GM12878 (cell line): ENCODE results near the gene GPR141. TPM values are rescaled to one million over a fixed set of nuclear protein-coding genes. Genes with fewer than 3 reads are reported as not detected.

ENCODE experiments used
- ATAC-seq: fragments of 200-7000 bp; cut with Tn5 transposase; 3 replicates; pipeline ENCODE4 v1.9.1; 2020; ENCODE audit warnings: mild to moderate bottlenecking, moderate library complexity
- BruUV-seq: library from RNA; stranded (reverse); fragments of 400-500 nt; replicated peaks from 2 replicates; lab custom pipeline; 2021; lab: Mats Ljungman, UMichigan
- CTCF ChIA-PET: fragments of 300-600 bp; sonication (Branson Sonifier 250); formaldehyde crosslinking; extraction: SDS; loops from one replicate; lab custom pipeline; 2021; ENCODE audit warnings: inconsistent platforms; lab: Yijun Ruan, JAX
- POLR2A ChIA-PET: fragments of 350-600 bp; formaldehyde crosslinking; extraction: SDS; loops from one replicate; lab custom pipeline; 2021; ENCODE audit warnings: inconsistent platforms; lab: Charles Lee
- RAD21 ChIA-PET: fragments of 300-600 bp; sonication (Branson Sonifier 250); formaldehyde crosslinking; loops from one replicate; lab custom pipeline; 2023; ENCODE audit warnings: antibody characterized with exemption; ENCODE audit not compliant: unreplicated experiment; lab: Charles Lee
- SMC1A ChIA-PET: fragments of 300-600 bp; sonication (Branson Sonifier 250); formaldehyde crosslinking; loops from one replicate; lab custom pipeline; 2023; ENCODE audit not compliant: unreplicated experiment, uncharacterized antibody; lab: Charles Lee
- DNase-seq: peaks from one replicate; pipeline ENCODE4 v3.0.0-alpha.2; 2011; ENCODE audit warnings: low read depth, low spot score
- FAIRE-seq: peaks from 3 replicates; lab custom pipeline; 2011; peaks lifted over from hg19 to GRCh38; lab: Jason Lieb, UNC
- H2AFZ ChIP-seq: 2 replicates; pipeline ENCODE4 v1.6.0; 2011; ENCODE audit warnings: low read depth, low read length, control low read depth; ENCODE audit not compliant: control insufficient read depth
- H3K27ac ChIP-seq: 2 replicates; pipeline ENCODE4 v1.5.1; 2011; ENCODE audit warnings: control low read depth; ENCODE audit not compliant: control insufficient read depth, insufficient read depth
- H3K27me3 ChIP-seq, 2 experiments: replicated peaks in 1 of 2; 2 replicates each; pipeline versions ENCODE4 v1.6.0 to v1.6.1; 2011; ENCODE audit warnings: low read length in 1 of 2; ENCODE audit not compliant: control insufficient read depth in 2 of 2, insufficient read depth in 2 of 2
- H3K36me3 ChIP-seq, 2 experiments: 2 replicates each; pipeline ENCODE4 v1.5.1; 2011; ENCODE audit warnings: low read length in 1 of 2; ENCODE audit not compliant: control insufficient read depth in 2 of 2, insufficient read depth in 2 of 2
- H3K4me1 ChIP-seq: 2 replicates; pipeline ENCODE4 v1.6.1; 2011; ENCODE audit warnings: mild to moderate bottlenecking, low read length, moderate library complexity, mixed read lengths; ENCODE audit not compliant: control insufficient read depth, insufficient read depth
- H3K4me2 ChIP-seq: 2 replicates; pipeline ENCODE4 v1.6.0; 2011; ENCODE audit warnings: control low read depth; ENCODE audit not compliant: control insufficient read depth, insufficient read depth
- H3K4me3 ChIP-seq: fragments of 200-600 bp; sonication (generic); 2 replicates; pipeline ENCODE4 v1.5.1; 2016
- H3K79me2 ChIP-seq: 2 replicates; pipeline ENCODE4 v1.6.0; 2011; ENCODE audit warnings: low read length; ENCODE audit not compliant: control insufficient read depth, insufficient read depth
- H3K9ac ChIP-seq: 2 replicates; pipeline ENCODE4 v1.8.0; 2011; ENCODE audit warnings: low read length, control low read depth, mixed read lengths; ENCODE audit not compliant: control insufficient read depth, insufficient read depth
- H3K9me3 ChIP-seq: replicated peaks from 3 replicates; pipeline ENCODE4 v1.5.1; 2011; ENCODE audit warnings: mild to moderate bottlenecking, low read length; ENCODE audit not compliant: control insufficient read depth, insufficient read depth
- H4K20me1 ChIP-seq: 2 replicates; pipeline ENCODE4 v1.6.0; 2011; ENCODE audit not compliant: control insufficient read depth, insufficient read depth
- CEBPB ChIP-seq, 2 experiments: fragments of 150-350 bp in 1 of 2; IDR thresholded peaks; 2 replicates each; pipeline ENCODE4 v1.6.1; 2012 to 2014; ENCODE audit warnings: low read depth in 2 of 2, low read length in 2 of 2, borderline replicate concordance in 1 of 2, inconsistent platforms in 1 of 2
- CHD1 ChIP-seq: IDR thresholded peaks from 2 replicates; pipeline ENCODE4 v1.6.1; 2012; ENCODE audit warnings: low read depth, low read length, improper control_type of control experiment
- CREM ChIP-seq: IDR thresholded peaks from 2 replicates; pipeline ENCODE4 v1.6.1; 2014; ENCODE audit warnings: antibody characterized with exemption, low read depth
- HCFC1 ChIP-seq: fragments of 150-350 bp; IDR thresholded peaks from 2 replicates; pipeline ENCODE4 v1.6.1; 2014; ENCODE audit warnings: low read length
- IKZF1 ChIP-seq: fragments of 450-650 bp; conservative IDR thresholded peaks from 2 replicates; pipeline ENCODE4 v1.6.1; 2017; ENCODE audit warnings: antibody characterized with exemption, mild to moderate bottlenecking
- IKZF2 ChIP-seq, 2 experiments: fragments of 450-650 bp; IDR thresholded peaks; 2 replicates each; pipeline ENCODE4 v1.6.1; 2017; ENCODE audit warnings: mild to moderate bottlenecking in 2 of 2, moderate library complexity in 2 of 2
- JUND ChIP-seq: IDR thresholded peaks from 2 replicates; pipeline ENCODE4 v1.6.1; 2012; ENCODE audit warnings: low read depth, mild to moderate bottlenecking, low read length, improper control_type of control experiment, moderate library complexity
- KLF5 ChIP-seq: fragments of 450-650 bp; IDR thresholded peaks from 2 replicates; pipeline ENCODE4 v1.6.1; 2014; ENCODE audit warnings: mild to moderate bottlenecking; ENCODE audit not compliant: partially characterized antibody
- NBN ChIP-seq: fragments of 450-650 bp; IDR thresholded peaks from 2 replicates; pipeline ENCODE4 v1.6.1; 2016
- SIX5 ChIP-seq: IDR thresholded peaks from 2 replicates; pipeline ENCODE4 v1.6.1; 2011; ENCODE audit warnings: mild to moderate bottlenecking, low read depth, low read length, moderate library complexity; ENCODE audit not compliant: severe bottlenecking
- SREBF1 ChIP-seq: IDR thresholded peaks from 2 replicates; pipeline ENCODE4 v1.6.1; 2012; ENCODE audit warnings: mild to moderate bottlenecking, low read length
- ZNF217 ChIP-seq: fragments of 450-650 bp; IDR thresholded peaks from 2 replicates; pipeline ENCODE4 v1.6.1; 2017; ENCODE audit warnings: antibody characterized with exemption, mild to moderate bottlenecking
- ZNF384 ChIP-seq: IDR thresholded peaks from 2 replicates; pipeline ENCODE4 v1.6.1; 2012; ENCODE audit warnings: low read depth, mild to moderate bottlenecking, low read length, improper control_type of control experiment, borderline replicate concordance
- WGBS: methylation state at CpG from one replicate; pipeline ENCODE4 v1.1.6; 2016; ENCODE audit warnings: low lambda C conversion rate; ENCODE audit not compliant: insufficient replicate concordance, insufficient coverage; ENCODE audit errors: missing lambda C conversion rate; 5-methylcytosine and 5-hydroxymethylcytosine counted together
- in situ Hi-C: fragments of 300-500 bp; cut with MboI; formaldehyde crosslinking; loops from 9 replicates; pipeline ENCODE4 v1.14.3; 2018; ENCODE audit warnings: mixed read lengths
- intact Hi-C: fragments of 100-400 bp; cut with micrococcal nuclease; formaldehyde crosslinking; loops from one replicate; pipeline ENCODE4 v1.14.2; 2022; ENCODE audit not compliant: unreplicated experiment
- polyA plus RNA-seq, 11 experiments: library from polyadenylated mRNA; depleted of rRNA in 4 of 11; unstranded in 6 of 11; stranded (reverse) in 5 of 11; fragments of >200 nt; fragmentation: Nextera tagmentation in 4 of 11; fragmentation: Illumina TruSeq in 1 of 11; extraction: Ambion mirVana in 4 of 11; extraction: Trizol in 1 of 11; gene quantifications; 1 replicate in 1 of 11; 2 replicates in 10 of 11; pipeline versions ENCODE4 v1.2.1 to v1.2.3, GENCODE V29; 2011 to 2016; ENCODE audit warnings: inconsistent platforms in 2 of 11, missing spikeins in 2 of 11, low read depth in 1 of 11
- total RNA-seq, 4 experiments: library from RNA; depleted of rRNA in 3 of 4; stranded (reverse); fragments of >200 nt in 3 of 4; fragmentation: Illumina TruSeq in 1 of 4; extraction: Trizol in 1 of 4; gene quantifications; 2 replicates each; pipeline versions ENCODE4 v1.2.1 to v1.2.3, GENCODE V29; 2013 to 2021
- TF ChIP-seq, protein P1 (sequence below): fragments of 450-650 bp; conservative IDR thresholded peaks from 2 replicates; pipeline ENCODE4 v1.6.1; 2017; ENCODE audit warnings: mild to moderate bottlenecking, moderate library complexity
- TF ChIP-seq, protein P2 (sequence below): fragments of 450-650 bp; IDR thresholded peaks from 2 replicates; pipeline ENCODE4 v1.6.1; 2017; ENCODE audit warnings: borderline replicate concordance

GPR141 gene
- total and polyA plus RNA-seq, 10 of the 15 experiments (the other 5 are each of a cell fraction or from before 2014, with no cell fraction given), result 0.56 to 3.9 (median 1.2) TPM

DNA sequence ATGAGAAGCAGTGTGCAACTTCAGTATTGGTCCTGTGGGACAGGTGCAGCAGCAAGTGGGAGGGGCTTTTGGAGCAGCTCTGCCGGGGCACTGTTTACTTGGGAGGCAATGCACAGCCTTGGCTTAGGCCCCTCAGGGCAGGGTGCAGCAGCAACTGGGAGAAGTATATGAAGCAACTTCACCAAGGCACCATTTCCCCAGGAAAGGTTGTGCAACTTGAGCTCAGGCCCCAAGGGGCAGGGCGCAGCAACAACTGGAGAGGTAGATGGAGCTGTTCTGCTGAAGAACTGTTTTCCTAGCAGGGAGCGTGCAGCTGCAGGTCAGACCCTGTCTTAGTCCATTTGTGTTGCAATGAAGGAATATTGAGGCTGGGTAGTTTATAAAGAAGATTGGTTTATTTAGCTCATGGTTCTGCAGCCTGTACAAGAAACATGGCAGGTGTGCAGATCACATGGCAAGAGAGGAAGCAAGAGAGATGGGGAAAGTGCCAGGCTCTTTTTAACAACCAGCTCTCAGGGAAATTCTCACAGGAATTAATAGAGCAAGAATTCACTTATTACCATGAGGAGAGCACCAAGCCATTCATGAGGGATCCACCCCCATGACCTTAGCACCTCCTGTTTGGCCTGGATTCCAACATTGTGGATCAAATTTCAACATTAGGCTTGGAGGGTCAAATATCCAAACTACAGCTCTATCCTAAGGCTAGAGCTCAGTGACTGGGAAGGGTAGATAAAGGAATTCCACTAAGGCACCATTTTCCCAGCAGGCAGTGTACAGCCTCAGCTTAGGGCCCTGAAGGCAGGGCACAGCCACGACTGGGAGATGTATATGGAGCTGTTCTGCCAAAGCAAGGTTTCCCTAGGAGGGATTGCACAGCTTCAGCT lies 10.9 kb downstream of the GPR141 start (continued):
- TF ChIP-seq JUND (no peak), ZNF217 (no peak), CHD1 (no peak), SREBF1 (no peak), SIX5 (no peak)
- TF ChIP-seq, protein P1, sequence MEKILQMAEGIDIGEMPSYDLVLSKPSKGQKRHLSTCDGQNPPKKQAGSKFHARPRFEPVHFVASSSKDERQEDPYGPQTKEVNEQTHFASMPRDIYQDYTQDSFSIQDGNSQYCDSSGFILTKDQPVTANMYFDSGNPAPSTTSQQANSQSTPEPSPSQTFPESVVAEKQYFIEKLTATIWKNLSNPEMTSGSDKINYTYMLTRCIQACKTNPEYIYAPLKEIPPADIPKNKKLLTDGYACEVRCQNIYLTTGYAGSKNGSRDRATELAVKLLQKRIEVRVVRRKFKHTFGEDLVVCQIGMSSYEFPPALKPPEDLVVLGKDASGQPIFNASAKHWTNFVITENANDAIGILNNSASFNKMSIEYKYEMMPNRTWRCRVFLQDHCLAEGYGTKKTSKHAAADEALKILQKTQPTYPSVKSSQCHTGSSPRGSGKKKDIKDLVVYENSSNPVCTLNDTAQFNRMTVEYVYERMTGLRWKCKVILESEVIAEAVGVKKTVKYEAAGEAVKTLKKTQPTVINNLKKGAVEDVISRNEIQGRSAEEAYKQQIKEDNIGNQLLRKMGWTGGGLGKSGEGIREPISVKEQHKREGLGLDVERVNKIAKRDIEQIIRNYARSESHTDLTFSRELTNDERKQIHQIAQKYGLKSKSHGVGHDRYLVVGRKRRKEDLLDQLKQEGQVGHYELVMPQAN, result no peak

DNA sequence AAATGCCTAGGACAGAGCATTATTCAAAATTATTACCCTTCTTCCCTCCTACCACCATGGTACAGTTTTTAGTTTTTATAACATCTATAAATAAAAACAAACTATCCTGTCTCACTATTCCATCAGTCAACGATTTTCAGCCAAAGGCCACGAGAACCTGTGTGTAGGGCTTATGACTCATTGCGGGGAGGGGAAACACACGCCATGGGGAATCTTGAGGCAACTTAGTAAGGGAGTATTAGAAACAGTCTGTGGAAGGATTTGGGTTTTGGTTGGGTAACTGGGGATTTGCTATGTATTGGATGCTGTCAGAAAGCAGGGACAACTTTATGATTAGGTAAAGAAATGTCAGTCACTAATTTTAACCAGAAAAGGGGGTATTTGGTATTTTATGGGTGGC lies 14.7 kb downstream of the GPR141 start:
- RAD21 ChIA-PET, result interaction anchor here (0.9 to 1.6 kb wide), 6 partner anchors 10 to 117 kb away, joined by 3 to 6 read pairs (median 4); partner anchors contain the start of gene GPR141
- H3K36me3 ChIP-seq, result no peaks in the 10 kb centered on the region; a peak in 1 of 4 replicates
- POLR2A ChIA-PET, result interaction anchor here (0.5 to 1.1 kb wide), 6 partner anchors 9 to 31 kb away, joined by 3 to 14 read pairs (median 4); partner anchors contain the start of gene GPR141
- H3K4me2 ChIP-seq, result no peak overlapping the region
- no peaks in the 10 kb centered on the region for H3K79me2 ChIP-seq
- no peaks in the 10 kb centered on the region for H4K20me1 ChIP-seq
- TF ChIP-seq HCFC1, result no peak
- TF ChIP-seq NBN, result no peak
- no peak for TF ChIP-seq CEBPB (IDR thresholded peaks at IDR 0.05; ENCODE audit: borderline replicate concordance in 1 of 2, low read depth in 2 of 2, low read length in 2 of 2)
- no peak for TF ChIP-seq KLF5
- TF ChIP-seq IKZF1, result 0 out of 2 replicates have a peak, but pooled peaks have one; percentile 34
- TF ChIP-seq IKZF2 (IDR thresholded peaks at IDR 0.05), result 0 out of 4 replicates have a peak, but pooled peaks of 1 of the 2 experiments have one; percentile 32
- TF ChIP-seq ZNF217, result no peak
- TF ChIP-seq, protein P2, sequence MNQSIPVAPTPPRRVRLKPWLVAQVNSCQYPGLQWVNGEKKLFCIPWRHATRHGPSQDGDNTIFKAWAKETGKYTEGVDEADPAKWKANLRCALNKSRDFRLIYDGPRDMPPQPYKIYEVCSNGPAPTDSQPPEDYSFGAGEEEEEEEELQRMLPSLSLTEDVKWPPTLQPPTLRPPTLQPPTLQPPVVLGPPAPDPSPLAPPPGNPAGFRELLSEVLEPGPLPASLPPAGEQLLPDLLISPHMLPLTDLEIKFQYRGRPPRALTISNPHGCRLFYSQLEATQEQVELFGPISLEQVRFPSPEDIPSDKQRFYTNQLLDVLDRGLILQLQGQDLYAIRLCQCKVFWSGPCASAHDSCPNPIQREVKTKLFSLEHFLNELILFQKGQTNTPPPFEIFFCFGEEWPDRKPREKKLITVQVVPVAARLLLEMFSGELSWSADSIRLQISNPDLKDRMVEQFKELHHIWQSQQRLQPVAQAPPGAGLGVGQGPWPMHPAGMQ, result no peak
- TF ChIP-seq ZNF384, result no peak
- TF ChIP-seq CREM, result no peak
- 67% methylated on average over 4 of the region's 4 CpGs for WGBS
- SMC1A ChIA-PET, result interaction anchor here (0.7 to 2.5 kb wide), 8 partner anchors 10 to 80 kb away, joined by 3 to 27 read pairs (median 4); partner anchors contain the start of gene GPR141
- H3K4me3 ChIP-seq, result no peak overlapping the region
- ATAC-seq (peak; percentile 67), DNase-seq (no peak), FAIRE-seq (no peak)
- H3K4me1 ChIP-seq, result peaks cover 7% of the 10 kb centered on the region
- in situ Hi-C loops, result no loop called here
- no peaks in the 10 kb centered on the region for H3K27me3 ChIP-seq
- BruUV-seq, result no TSS peak
- H3K9ac ChIP-seq, result no peak overlapping the region
- intact Hi-C loops, result no loop called here
- CTCF ChIA-PET, result interaction anchor here (1.0 to 2.3 kb wide), 6 partner anchors 10 to 31 kb away, joined by 3 to 7 read pairs (median 4); no protein-coding TSS in a partner anchor
- H2AFZ ChIP-seq, result no peak overlapping the region
- no peak overlapping the region for H3K27ac ChIP-seq
- peaks cover 4% of the 10 kb centered on the region; the same call in 2 of the 3 replicates for H3K9me3 ChIP-seq
